Smooth muscle cell (in vitro differentiated cells): Measurements from ENCODE around the gene CGNL1. TPM values are rescaled to one million over a fixed set of nuclear protein-coding genes. Genes with fewer than 3 reads are reported as not detected.
A peak's percentile ranks its signal among the peaks of the same experiment; 100 is the strongest.

ENCODE experiments used
- DNase-seq: peaks from one replicate; lab custom pipeline; 2025; ENCODE audit not compliant: unreplicated experiment; lab: John Stamatoyannopoulos, UW
- H2AFZ ChIP-seq: fragments of 200-600 bp; sonication (generic); 2 replicates; pipeline ENCODE4 v1.6.0; 2016; ENCODE audit warnings: antibody characterized with exemption, low read depth, mild to moderate bottlenecking
- H3F3A ChIP-seq: fragments of 200-600 bp; sonication (generic); 2 replicates; pipeline ENCODE4 v1.6.0; 2017; ENCODE audit warnings: antibody characterized with exemption, low read depth
- H3K27ac ChIP-seq: fragments of 200-600 bp; sonication (generic); 2 replicates; pipeline ENCODE4 v1.5.1; 2016; ENCODE audit warnings: low read depth, mild to moderate bottlenecking
- H3K27me3 ChIP-seq: fragments of 200-600 bp; sonication (generic); 2 replicates; pipeline ENCODE4 v1.6.1; 2016; ENCODE audit warnings: low read depth, mild to moderate bottlenecking
- H3K36me3 ChIP-seq: fragments of 200-600 bp; sonication (generic); 2 replicates; pipeline ENCODE4 v1.5.1; 2016; ENCODE audit warnings: low read depth
- H3K4me1 ChIP-seq: fragments of 200-600 bp; sonication (generic); 2 replicates; pipeline ENCODE4 v1.5.1; 2016; ENCODE audit warnings: low read depth
- H3K4me2 ChIP-seq: fragments of 200-600 bp; sonication (generic); 2 replicates; pipeline ENCODE4 v1.6.0; 2016; ENCODE audit warnings: mild to moderate bottlenecking
- H3K4me3 ChIP-seq: fragments of 200-600 bp; sonication (generic); 2 replicates; pipeline ENCODE4 v1.5.1; 2016; ENCODE audit warnings: mild to moderate bottlenecking
- H3K79me2 ChIP-seq: fragments of 200-600 bp; sonication (generic); 2 replicates; pipeline ENCODE4 v1.6.0; 2016; ENCODE audit warnings: low read depth, mild to moderate bottlenecking
- H3K9ac ChIP-seq: fragments of 200-600 bp; sonication (generic); 2 replicates; pipeline ENCODE4 v1.6.0; 2016; ENCODE audit warnings: low read depth
- H3K9me3 ChIP-seq: fragments of 200-600 bp; sonication (generic); replicated peaks from 2 replicates; pipeline ENCODE4 v1.5.1; 2016; ENCODE audit warnings: low read depth
- H4K20me1 ChIP-seq: fragments of 200-600 bp; sonication (generic); 2 replicates; pipeline ENCODE4 v1.6.0; 2016; ENCODE audit warnings: low read depth
- CTCF ChIP-seq: fragments of 200-600 bp; sonication (generic); IDR thresholded peaks from 2 replicates; pipeline ENCODE4 v1.5.1; 2017; ENCODE audit warnings: borderline replicate concordance, mild to moderate bottlenecking, antibody characterized with exemption; ENCODE audit not compliant: insufficient read depth, poor library complexity, severe bottlenecking
- WGBS: methylation state at CpG from one replicate; pipeline ENCODE4 v1.1.7; 2016; ENCODE audit warnings: low lambda C conversion rate; 5-methylcytosine and 5-hydroxymethylcytosine counted together
- polyA plus RNA-seq: library from polyadenylated mRNA; unstranded; fragments of >200 nt; fragmentation: Nextera tagmentation; extraction: Ambion mirVana; gene quantifications from 2 replicates; pipeline ENCODE4 v1.2.1, GENCODE V29; 2016
- total RNA-seq: library from RNA; depleted of rRNA; stranded (reverse); fragments of >200 nt; gene quantifications from 2 replicates; pipeline ENCODE4 v1.2.3, GENCODE V29; 2014

The CGNL1 gene
- total and polyA plus RNA-seq, 2 experiments from 2014 or later: 4.2 to 9.5 TPM

- DNase-seq: no peak
- TF ChIP-seq CTCF: no peak
- H3K27me3 ChIP-seq: no peaks in the 10 kb centered on the region
- no peaks in the 10 kb centered on the region for H3K9me3 ChIP-seq
- H2AFZ ChIP-seq: no peak overlapping the region
- H3F3A ChIP-seq: no peaks in the 10 kb centered on the region
- no peak overlapping the region for H3K9ac ChIP-seq
- no peaks in the 10 kb centered on the region for H3K36me3 ChIP-seq
- H3K27ac ChIP-seq: no peak overlapping the region
- H3K4me2 ChIP-seq: no peak overlapping the region
- WGBS: 70% methylated on average over 7 of the region's 7 CpGs
- H3K79me2 ChIP-seq: no peaks in the 10 kb centered on the region
- H3K4me1 ChIP-seq: no peaks in the 10 kb centered on the region
- H4K20me1 ChIP-seq: no peaks in the 10 kb centered on the region
- no peak overlapping the region for H3K4me3 ChIP-seq
Observed at GRCh38 chr15:57335719-57336118, 40.6 kb upstream of the CGNL1 start.

- Histone ChIP-seq H3K36me3 (no peaks in the 10 kb centered on the region), H3K9me3 (no peaks in the 10 kb centered on the region), H3K79me2 (no peaks in the 10 kb centered on the region), H3K9ac (no peak overlapping the region), H3K4me1 (no peaks in the 10 kb centered on the region), H2AFZ (no peak overlapping the region), H3K27ac (no peak overlapping the region), H3K4me2 (no peak overlapping the region), H3K4me3 (no peak overlapping the region), H3K27me3 (no peaks in the 10 kb centered on the region), H3F3A (no peaks in the 10 kb centered on the region), H4K20me1 (no peaks in the 10 kb centered on the region)
- no peak for TF ChIP-seq CTCF
- 83% methylated on average over 15 of the region's 15 CpGs for WGBS
- DNase-seq: no peak
Observed at GRCh38 chr15:57337868-57338411, 38.4 kb upstream of the CGNL1 start.

- no peak for DNase-seq
- no peaks in the 10 kb centered on the region for H4K20me1 ChIP-seq
- H3K27me3 ChIP-seq: no peaks in the 10 kb centered on the region
- no peaks in the 10 kb centered on the region for H3K79me2 ChIP-seq
- H3K27ac ChIP-seq: no peak overlapping the region
- no peak overlapping the region for H3K4me3 ChIP-seq
- no peaks in the 10 kb centered on the region for H3F3A ChIP-seq
- 95% methylated on average over 5 of the region's 5 CpGs for WGBS
- H3K36me3 ChIP-seq: no peaks in the 10 kb centered on the region
- no peaks in the 10 kb centered on the region for H3K9me3 ChIP-seq
- H2AFZ ChIP-seq: no peak overlapping the region
- H3K4me1 ChIP-seq: no peaks in the 10 kb centered on the region
- H3K9ac ChIP-seq: no peak overlapping the region
- no peak overlapping the region for H3K4me2 ChIP-seq
- no peak for TF ChIP-seq CTCF
Observed at GRCh38 chr15:57339321-57339720, 37.0 kb upstream of the CGNL1 start.

GRCh38 chr15:57340682-57341259, 35.5 kb upstream of the CGNL1 start:
- H3K27ac ChIP-seq: no peak overlapping the region

More at GRCh38 chr15:57340682-57341259, 35.5 kb upstream of the CGNL1 start:
- no peaks in the 10 kb centered on the region for H3K79me2 ChIP-seq
- no peak overlapping the region for H3K4me2 ChIP-seq
- H2AFZ ChIP-seq: no peak overlapping the region
- H3K9ac ChIP-seq: no peak overlapping the region
- peak; percentile 93 for TF ChIP-seq CTCF
- no peaks in the 10 kb centered on the region for H3K27me3 ChIP-seq
- no peaks in the 10 kb centered on the region for H3K9me3 ChIP-seq
- 8% methylated on average over 5 of the region's 5 CpGs for WGBS
- DNase-seq: no peak
- no peaks in the 10 kb centered on the region for H4K20me1 ChIP-seq
- H3K4me1 ChIP-seq: no peaks in the 10 kb centered on the region
- no peaks in the 10 kb centered on the region for H3F3A ChIP-seq
- H3K4me3 ChIP-seq: no peak overlapping the region
- no peaks in the 10 kb centered on the region for H3K36me3 ChIP-seq
